Spleen (tissue), 11 donors: ENCODE measurements around the gene MED13. TPM values are rescaled to one million over a fixed set of nuclear protein-coding genes. Genes with fewer than 3 reads are reported as not detected.

Experiments used
- DNase-seq: peaks from one replicate; pipeline ENCODE4 v3.0.0-alpha.2; 2020
- H3K27ac ChIP-seq, 8 donors: fragments of 200-600 bp; sonication (generic) in 7 of 8; 1 replicate in 4 of 8; 2 replicates in 4 of 8; pipeline versions ENCODE4 v1.5.0 to v1.8.0; 2016 to 2021; ENCODE audit warnings: inconsistent platforms in 4 of 8, mild to moderate bottlenecking in 4 of 8, moderate library complexity in 1 of 8
- H3K27me3 ChIP-seq, 7 donors: fragments of 200-600 bp; sonication (generic) in 6 of 7; replicated peaks in 1 of 7; 1 replicate in 4 of 7; 2 replicates in 3 of 7; pipeline versions ENCODE4 v1.5.0 to v1.8.0; 2016 to 2021; ENCODE audit warnings: inconsistent platforms in 3 of 7, mild to moderate bottlenecking in 1 of 7
- H3K36me3 ChIP-seq, 6 donors: fragments of 200-600 bp; sonication (generic) in 5 of 6; 1 replicate in 4 of 6; 2 replicates in 2 of 6; pipeline versions ENCODE4 v1.5.0 to v1.8.0; 2016 to 2021; ENCODE audit warnings: inconsistent platforms in 2 of 6
- H3K4me1 ChIP-seq, 6 donors: fragments of 200-600 bp; sonication (generic) in 5 of 6; 1 replicate in 3 of 6; 2 replicates in 3 of 6; pipeline versions ENCODE4 v1.5.0 to v1.8.0; 2016 to 2021; ENCODE audit warnings: inconsistent platforms in 3 of 6
- H3K4me3 ChIP-seq, 8 donors: fragments of 200-600 bp; sonication (generic) in 7 of 8; 1 replicate in 4 of 8; 2 replicates in 4 of 8; pipeline versions ENCODE4 v1.5.0 to v1.8.0; 2016 to 2021; ENCODE audit warnings: inconsistent platforms in 4 of 8, mild to moderate bottlenecking in 4 of 8, moderate library complexity in 2 of 8
- H3K9me3 ChIP-seq, 8 donors: fragments of 200-600 bp; sonication (generic) in 7 of 8; 1 replicate in 4 of 8; 2 replicates in 4 of 8; pipeline versions ENCODE4 v1.5.0 to v1.8.0; 2016 to 2021; ENCODE audit warnings: inconsistent platforms in 4 of 8
- CTCF ChIP-seq, 11 experiments: fragments of 200-600 bp in 7 of 11; fragments of 450-650 bp in 4 of 11; sonication (generic) in 4 of 11; IDR thresholded peaks in 8 of 11; conservative IDR thresholded peaks in 3 of 11; 1 replicate in 7 of 11; 2 replicates in 4 of 11; pipeline versions ENCODE4 v1.4.0 to v1.8.0; 2016 to 2021; ENCODE audit warnings: antibody characterized with exemption in 11 of 11, inconsistent platforms in 4 of 11, mild to moderate bottlenecking in 1 of 11
- POLR2A ChIP-seq, 3 donors: fragments of 450-650 bp; IDR thresholded peaks; one replicate each; pipeline ENCODE4 v1.5.1; 2017; ENCODE audit warnings: antibody characterized with exemption in 3 of 3, mild to moderate bottlenecking in 1 of 3
- POLR2AphosphoS5 ChIP-seq, 3 donors: sonication (generic); formaldehyde crosslinking; IDR thresholded peaks; one replicate each; pipeline ENCODE4 v1.5.1; 2017; ENCODE audit warnings: antibody characterized with exemption in 3 of 3
- WGBS, 5 donors: extraction: QIAGEN DNeasy Blood & Tissue Kit in 3 of 5; methylation state at CpG; one replicate each; pipeline versions ENCODE4 v1.1.5 to v1.1.7; 2013 to 2018; 5-methylcytosine and 5-hydroxymethylcytosine counted together
- intact Hi-C: fragments of 100-400 bp; cut with DNase I; formaldehyde crosslinking; loops from one replicate; pipeline ENCODE4 v1.15.0; 2023; ENCODE audit warnings: low total_unique reads
- polyA plus RNA-seq, 3 donors: library from polyadenylated mRNA; stranded (reverse); fragments of 200-250 nt; gene quantifications; one replicate each; pipeline ENCODE4 v1.2.1, GENCODE V29; 2013
- total RNA-seq, 7 donors: library from RNA; depleted of rRNA in 3 of 7; stranded (reverse); fragments of >200 nt in 3 of 7; fragmentation: NEBNext Ultra II Directional in 4 of 7; extraction: Animal tissue kit (Norgen Biotek cat#: 25700) in 4 of 7; gene quantifications; one replicate each; pipeline versions ENCODE4 v1.1.0 to v1.2.1, GENCODE V29; 2016 to 2021
- donor health status: healthy with polysubstance abuse.
- donor health status: DM: no; HTN: no; CAD: no; lungs with moderate emphysema.
- donor health status: DM: no; HTN: no; CAD: no.
- donor health status: Bipolar disorder and iron deficiency.
- donor health status: healthy.
- donor health status: DM: no; HTN: no; CAD: no.
- donor health status: DM: yes; HTN: yes; CAD: no.

The MED13 gene
- total and polyA plus RNA-seq, 10 donors = 4.0 to 104 (median 79.8) TPM

- WGBS, 5 donors = 92 to 100% (median 100%) methylated on average over 1 of the region's 1 CpG
Observed at GRCh38 chr17:62105861-62106260, 40.8 kb upstream of the MED13 start.

GRCh38 chr17:62105357-62105756, 40.3 kb upstream of the MED13 start:
- no peaks in the 10 kb centered on the region for H3K27me3 ChIP-seq
- H3K4me1 ChIP-seq = no peaks in the 10 kb centered on the region
- no peak for DNase-seq
- whole genome bisulfite sequencing, 5 donors = 70 to 87% (median 85%) methylated on average over 3 of the region's 3 CpGs
- H3K27ac ChIP-seq = no peak overlapping the region
- H3K4me3 ChIP-seq = no peak overlapping the region
- TF ChIP-seq POLR2AphosphoS5 (IDR thresholded peaks at IDR 0.05) (no peak), CTCF (IDR thresholded peaks at IDR 0.05 in 8 of 11, conservative IDR thresholded peaks at IDR 0.05 in 3 of 11) (no peak), POLR2A (IDR thresholded peaks at IDR 0.05) (no peak)
- H3K9me3 ChIP-seq = no peaks in the 10 kb centered on the region
- intact Hi-C loops = no loop called here
- H3K36me3 ChIP-seq = no peaks in the 10 kb centered on the region

More at GRCh38 chr17:62105861-62106260, 40.8 kb upstream of the MED13 start:
- no peaks in the 10 kb centered on the region for H3K9me3 ChIP-seq
- H3K36me3 ChIP-seq = no peaks in the 10 kb centered on the region
- intact Hi-C loops = no loop called here
- no peak overlapping the region for H3K4me3 ChIP-seq
- no peak for DNase-seq
- no peaks in the 10 kb centered on the region for H3K4me1 ChIP-seq
- H3K27me3 ChIP-seq = no peaks in the 10 kb centered on the region
- no peak for TF ChIP-seq POLR2AphosphoS5 (IDR thresholded peaks at IDR 0.05)
- TF ChIP-seq POLR2A (IDR thresholded peaks at IDR 0.05) = no peak
- TF ChIP-seq CTCF (IDR thresholded peaks at IDR 0.05 in 8 of 11, conservative IDR thresholded peaks at IDR 0.05 in 3 of 11) = no peak
- H3K27ac ChIP-seq = no peak overlapping the region

GRCh38 chr17:62101515-62101914, 36.4 kb upstream of the MED13 start:
- DNase-seq = no peak
- Histone ChIP-seq H3K9me3 (no peaks in the 10 kb centered on the region), H3K27me3 (no peaks in the 10 kb centered on the region), H3K4me1 (peaks cover 0 to 17% (median 0%) of the 10 kb centered on the region in 6 donors), H3K4me3 (no peak overlapping the region), H3K27ac (no peak overlapping the region), H3K36me3 (no peaks in the 10 kb centered on the region)
- intact Hi-C loops = no loop called here
- TF ChIP-seq CTCF (IDR thresholded peaks at IDR 0.05 in 8 of 11, conservative IDR thresholded peaks at IDR 0.05 in 3 of 11) (no peak), POLR2AphosphoS5 (IDR thresholded peaks at IDR 0.05) (no peak), POLR2A (IDR thresholded peaks at IDR 0.05) (no peak)
- 85 to 89% (median 87%) methylated on average over 3 to 4 of the region's 4 CpGs for WGBS, 5 donors

- Histone ChIP-seq H3K27me3 (no peaks in the 10 kb centered on the region), H3K4me1 (peaks cover 0 to 17% (median 0%) of the 10 kb centered on the region in 6 donors), H3K9me3 (no peaks in the 10 kb centered on the region), H3K4me3 (no peak overlapping the region), H3K27ac (no peak overlapping the region), H3K36me3 (no peaks in the 10 kb centered on the region)
- intact Hi-C loops = no loop called here
- TF ChIP-seq POLR2AphosphoS5 (IDR thresholded peaks at IDR 0.05) = no peak
- TF ChIP-seq CTCF (IDR thresholded peaks at IDR 0.05 in 8 of 11, conservative IDR thresholded peaks at IDR 0.05 in 3 of 11) = no peak
- no peak for TF ChIP-seq POLR2A (IDR thresholded peaks at IDR 0.05)
- no peak for DNase-seq
Observed at GRCh38 chr17:62101090-62101489, 36.0 kb upstream of the MED13 start.
